RPMI7951 (cell line): ENCODE data around the gene PES1. TPM values are rescaled to one million over a fixed set of nuclear protein-coding genes. Genes with fewer than 3 reads are reported as not detected.
"Not testable (repeated sequence)": the region's sequence is repeated elsewhere in the genome, so short reads cannot be mapped to it uniquely, and the experiment has no call there.

ENCODE experiments used
- DNase-seq: peaks from one replicate; pipeline ENCODE4 v3.0.0-alpha.2; 2012; ENCODE audit warnings: low read depth
- total RNA-seq: library from RNA; depleted of rRNA; stranded (reverse); fragments of >200 nt; shearing (Covaris generic); gene quantifications from 2 replicates; pipeline ENCODE4 v1.2.3, GENCODE V29; 2014; rRNA removed

Gene PES1
- total RNA-seq, 1 experiment from 2014 or later: 64.3 TPM

DNA sequence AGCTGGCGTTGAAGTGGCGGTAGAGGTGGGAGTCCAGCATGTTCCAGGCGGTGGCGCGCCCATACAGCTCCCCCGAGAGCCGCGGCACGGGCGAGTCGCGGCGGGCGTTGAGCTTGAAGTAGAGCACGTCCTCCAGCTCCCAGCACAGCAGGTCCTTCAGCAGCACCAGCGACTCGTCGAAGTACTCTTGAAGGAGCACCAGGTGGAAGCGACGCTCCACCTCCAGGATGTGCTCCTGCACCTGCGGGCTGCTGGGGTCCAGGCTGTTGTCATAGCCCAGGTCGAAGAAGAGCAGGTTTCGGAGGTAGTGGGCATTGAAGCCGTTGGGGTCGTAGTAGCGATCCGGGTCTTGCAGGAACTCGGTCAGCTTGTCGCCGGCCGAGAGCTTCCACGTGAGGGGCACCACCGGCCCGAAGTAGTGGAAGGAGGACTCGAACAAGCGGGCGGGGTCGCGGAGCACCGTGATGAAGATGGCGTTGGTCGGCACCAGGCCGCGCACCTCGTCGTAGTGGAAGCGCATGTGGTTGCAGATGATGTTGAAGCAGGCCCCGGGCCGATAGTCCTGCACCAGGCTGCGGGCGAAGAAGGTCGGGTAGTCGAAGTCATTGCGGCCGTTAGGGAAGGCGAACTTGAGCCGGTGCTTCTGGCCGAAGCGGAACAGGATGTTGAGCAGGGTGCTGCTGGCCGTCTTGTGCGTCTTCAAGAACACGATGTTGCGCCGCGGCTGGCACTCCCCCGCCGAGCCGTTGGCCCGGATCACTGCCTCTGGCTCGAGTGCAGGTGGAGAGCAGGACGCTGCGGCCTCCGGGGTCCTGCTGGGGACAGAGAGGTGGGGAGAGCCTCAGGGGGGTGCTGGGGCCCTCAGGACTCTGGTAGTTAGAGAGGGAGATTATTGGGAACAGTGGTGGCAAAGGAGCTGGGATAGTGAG is 36.2 kb downstream of the PES1 start:
- DNase-seq: no peak

DNA sequence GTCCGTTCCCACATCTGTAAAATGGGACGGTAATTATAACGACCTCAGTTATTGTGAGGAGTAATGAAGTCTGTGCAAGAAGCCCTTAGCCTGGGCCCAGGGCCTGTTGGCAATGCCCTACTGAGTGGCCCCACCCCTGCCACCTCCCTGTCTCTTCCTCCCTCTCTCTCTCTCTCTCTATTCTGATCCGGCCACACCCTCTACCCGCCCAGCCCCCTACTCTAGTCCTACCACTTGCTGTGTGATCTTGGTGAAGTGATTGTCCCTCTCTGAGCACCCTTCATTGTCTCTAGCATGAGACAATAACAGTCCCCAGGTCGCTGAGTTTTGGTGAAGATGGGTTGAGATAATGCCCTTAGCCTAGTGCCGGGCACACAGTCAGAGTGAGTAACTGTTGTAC is 37.7 kb downstream of the PES1 start:
- no peak for DNase-seq

DNA sequence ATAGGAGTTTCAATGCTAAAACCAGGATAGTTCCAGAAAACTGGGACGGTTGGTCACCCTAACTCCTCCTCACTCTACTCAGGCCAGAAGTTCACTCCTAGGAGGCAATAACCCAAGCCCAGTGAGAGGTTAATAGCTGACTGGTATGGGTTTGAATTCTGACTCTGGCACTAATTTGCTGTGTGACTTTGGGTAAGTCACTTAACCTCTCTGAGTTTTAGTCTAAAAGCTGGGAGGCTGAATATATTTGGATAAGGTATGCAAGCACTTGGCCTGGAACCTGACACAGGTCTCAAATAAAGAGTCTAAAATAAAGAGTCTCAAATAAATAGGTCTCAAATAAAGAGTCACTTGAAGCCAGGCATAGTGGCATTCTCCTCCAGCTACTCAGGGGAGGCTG is 39.0 kb downstream of the PES1 start:
- DNase-seq: no peak

DNA sequence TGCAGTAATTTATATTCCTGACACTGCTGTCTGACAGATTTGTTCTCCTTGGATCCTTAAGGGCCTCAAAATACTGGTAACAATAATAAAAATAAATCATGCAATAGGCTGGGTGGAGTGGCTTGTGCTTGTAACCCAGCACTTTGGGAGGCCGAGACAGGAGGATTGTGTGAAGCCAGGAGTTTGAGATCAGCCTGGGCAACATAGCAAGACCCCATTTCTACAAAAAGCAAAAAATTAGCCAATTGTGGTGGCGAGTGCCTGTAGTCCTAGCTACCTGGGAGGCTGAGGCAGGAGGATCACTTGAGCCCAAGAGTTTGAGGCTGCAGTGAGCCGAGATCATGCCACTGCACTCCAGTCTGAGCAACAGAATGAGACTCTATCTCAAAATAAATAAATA is 39.9 kb downstream of the PES1 start:
- not testable (repeated sequence) for DNase-seq

DNA sequence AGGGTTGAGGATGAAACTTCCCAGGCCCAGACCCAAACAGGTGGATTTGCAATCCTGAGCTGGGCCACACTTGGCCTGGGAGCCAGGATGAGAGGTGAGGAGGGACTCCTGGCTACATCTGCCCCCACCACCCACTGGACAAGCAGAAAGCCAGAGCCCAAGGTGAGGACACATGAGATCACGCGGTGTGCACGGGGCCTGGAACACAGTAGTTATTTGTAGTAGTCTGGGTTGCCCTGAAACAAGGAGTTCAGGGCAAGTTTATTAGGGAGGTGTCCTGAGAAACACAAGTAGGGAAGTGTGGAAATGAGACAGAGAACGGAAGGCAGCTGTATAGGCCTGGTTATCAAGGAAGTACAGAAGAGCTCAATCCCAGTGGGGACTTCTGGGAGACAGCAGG is 44.5 kb downstream of the PES1 start:
- no peak for DNase-seq

DNA sequence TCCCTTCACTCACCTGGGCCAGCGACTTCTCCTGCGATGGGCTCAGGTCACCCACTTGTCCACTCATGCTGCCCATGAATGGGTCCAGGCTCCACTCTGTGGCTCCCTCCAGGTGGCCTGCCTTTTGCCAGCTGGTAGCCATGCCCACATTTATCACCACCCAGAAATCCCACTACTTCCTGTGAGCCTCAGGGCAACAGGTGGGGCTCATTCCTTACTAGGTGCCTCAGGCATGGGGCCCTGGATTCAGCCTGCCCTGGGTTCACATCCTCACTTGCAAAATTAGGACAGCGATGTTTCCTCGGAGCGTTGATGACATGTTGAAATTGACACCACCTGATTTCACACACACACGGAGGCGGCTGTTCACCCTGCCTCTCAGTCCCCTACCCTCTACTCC is 45.1 kb downstream of the PES1 start, which contains the start of gene SEC14L6:
TSS of gene SEC14L6 (minus strand) at position 126 of the 400 bp plus-strand sequence. CDS start at position 67, 59 bp downstream.
- DNase-seq: no peak

DNA sequence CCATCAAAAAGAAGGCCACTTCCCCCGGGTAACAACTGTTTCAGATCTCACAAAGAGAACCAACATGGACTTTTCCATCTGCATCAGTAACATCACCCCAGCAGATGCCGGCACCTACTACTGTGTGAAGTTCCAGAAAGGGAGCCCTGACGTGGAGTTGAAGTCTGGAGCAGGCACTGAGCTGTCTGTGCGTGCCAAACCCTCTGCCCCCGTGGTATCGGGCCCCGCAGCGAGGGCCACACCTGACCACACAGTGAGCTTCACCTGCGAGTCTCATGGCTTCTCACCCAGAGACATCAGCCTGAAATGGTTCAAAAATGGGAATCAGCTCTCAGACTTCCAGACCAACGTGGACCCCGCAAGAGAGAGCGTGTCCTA is 48.9 kb downstream of the PES1 start:
- no peak for DNase-seq

DNA sequence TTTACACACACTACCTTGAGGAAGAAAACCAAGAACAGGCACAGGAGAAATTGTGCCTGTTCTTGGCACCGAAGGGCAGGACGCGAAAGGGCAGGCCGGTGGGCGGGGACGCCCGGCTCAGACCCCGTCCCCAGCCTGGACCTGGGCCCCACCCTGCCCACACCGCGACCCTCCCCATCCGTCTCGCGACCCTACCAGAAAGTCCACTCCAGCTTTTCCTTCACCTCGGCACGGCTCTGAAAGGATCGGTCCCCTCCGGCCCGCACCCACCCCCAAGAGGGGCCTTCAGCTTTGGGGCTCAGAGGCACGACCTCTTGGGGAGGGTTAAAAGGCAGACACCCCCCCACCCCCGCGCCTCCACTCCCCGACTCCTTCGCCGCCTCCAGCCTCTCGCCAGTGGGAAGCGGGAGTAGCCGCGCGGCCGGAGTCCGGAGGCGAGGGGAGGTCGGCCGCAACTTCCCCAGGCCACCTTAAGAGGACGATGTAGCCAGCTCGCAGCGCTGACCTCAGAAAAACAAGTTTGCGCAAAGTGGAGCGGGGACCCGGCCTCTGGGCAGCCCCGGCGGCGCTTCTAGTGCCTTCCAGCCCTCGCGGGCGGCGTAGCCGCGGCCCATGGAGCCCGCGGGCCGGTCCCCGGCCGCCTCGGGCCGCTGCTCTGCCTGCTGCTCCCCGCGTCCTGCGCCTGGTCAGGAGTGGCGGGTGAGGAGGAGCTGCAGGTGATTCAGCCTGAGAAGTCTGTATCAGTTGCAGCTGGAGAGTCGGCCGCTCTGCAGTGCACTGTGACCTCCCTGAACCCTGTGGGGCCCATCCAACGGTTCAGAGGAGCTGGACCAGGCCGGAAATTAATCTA is 49.5 kb downstream of the PES1 start:
- no peak for DNase-seq

DNA sequence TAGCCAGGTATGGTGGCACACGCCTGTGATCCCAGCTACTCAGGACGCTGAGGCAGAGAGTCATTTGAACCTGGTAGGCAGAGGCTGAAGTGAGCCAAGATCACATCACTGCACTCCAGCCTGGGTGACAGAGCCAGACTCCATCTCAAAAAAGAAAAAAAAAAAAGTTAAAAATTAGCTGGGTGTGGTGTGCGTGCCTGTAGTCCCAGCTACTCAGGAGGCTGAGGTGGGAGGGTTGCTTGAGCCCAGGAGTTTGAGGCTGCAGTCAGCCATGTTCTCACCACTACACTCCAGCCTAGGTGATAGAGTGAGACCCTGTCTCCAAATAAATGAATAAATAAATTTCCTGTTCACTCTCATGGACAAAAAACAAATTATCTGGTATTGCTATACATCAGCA is 50.2 kb downstream of the PES1 start:
- not testable (repeated sequence) for DNase-seq

DNA sequence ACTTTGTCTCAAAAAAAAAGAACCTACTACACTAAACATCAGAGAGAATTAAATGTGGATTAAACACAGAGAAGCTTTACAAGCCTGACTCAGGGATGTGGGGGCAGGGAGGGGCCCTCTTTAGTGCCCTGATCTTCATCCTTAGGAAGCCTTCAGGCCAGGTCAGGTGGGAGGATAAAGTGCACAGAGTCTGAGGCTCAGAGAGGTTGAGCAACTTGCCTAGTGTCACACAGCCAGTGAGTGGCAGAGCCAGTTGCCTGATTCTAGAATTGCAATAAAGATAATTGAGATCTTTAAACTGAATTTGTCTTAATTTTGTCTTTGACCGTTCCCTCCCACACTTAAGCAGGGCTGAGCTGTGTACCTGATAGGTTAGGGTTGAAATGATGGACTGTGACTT is 52.3 kb downstream of the PES1 start:
- DNase-seq: no peak

DNA sequence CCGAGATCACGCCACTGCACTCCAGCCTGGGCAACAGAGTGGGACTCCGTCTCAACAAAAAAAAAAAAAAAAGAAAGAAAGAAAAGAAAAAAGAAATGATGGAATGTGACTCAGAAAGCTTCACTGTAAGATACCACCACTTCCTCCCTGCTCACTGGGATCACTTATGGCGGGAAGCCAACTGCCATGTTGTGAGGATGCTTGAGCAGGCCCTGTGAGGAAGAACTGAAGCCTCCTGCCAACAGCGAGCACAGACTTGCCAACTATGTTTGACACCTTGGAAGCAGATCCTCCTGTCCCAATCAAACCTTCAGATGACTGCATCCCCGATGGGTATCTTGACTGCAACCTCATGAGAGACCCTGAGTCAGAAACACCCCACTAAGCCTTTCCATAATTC is 53.4 kb downstream of the PES1 start:
- peak; percentile 19 for DNase-seq

DNA sequence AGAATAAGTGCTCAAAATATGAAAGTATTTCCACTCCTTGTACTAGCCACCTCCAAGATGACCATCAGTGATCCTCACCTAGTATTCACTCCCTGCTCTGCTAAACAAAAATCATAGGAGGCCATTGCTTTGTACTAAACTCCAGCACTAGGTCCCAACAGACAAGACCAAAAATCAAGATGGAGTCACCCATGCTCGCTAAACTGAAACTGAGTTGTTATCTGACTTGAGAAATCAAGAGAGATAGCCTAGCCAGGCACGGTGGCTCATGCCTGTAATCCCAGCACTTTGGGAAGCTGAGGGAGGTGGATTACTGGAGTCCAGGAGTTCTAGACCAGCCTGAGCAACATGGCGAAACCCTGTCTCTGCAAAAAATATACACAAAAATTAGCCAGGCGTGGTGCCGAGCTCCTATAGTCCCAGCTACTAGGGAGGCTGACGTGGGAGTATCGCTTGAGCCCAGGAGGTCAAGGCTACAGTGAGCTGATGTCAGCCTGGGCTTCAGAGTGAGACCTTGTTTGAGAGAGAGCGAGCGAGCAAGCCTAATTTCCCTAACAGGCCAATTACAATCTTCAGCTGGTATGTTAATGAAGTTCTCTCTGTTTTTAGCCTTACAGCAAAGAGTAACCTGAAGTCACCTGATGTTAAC is 54.5 kb downstream of the PES1 start:
- DNase-seq: no peak

DNA sequence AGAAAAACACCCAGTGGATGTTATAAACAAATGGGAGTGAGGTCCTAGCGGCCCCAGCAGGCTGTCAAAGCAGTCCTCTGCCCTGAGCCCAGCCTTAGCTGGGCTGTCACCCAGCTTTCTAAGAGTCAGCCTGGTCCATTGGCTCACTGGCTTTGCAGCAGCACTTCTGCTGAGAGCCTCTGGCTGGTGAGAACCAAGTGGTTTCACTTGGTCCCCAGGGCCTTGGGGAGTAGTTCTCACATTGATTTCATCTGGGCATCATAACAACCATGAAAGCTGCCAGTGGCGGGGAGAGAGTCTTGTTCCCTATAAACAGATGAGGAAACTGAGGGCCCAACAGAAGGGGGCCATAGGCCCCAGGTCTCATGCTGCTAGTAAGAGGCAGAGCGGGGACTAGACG is 56.5 kb downstream of the PES1 start:
- no peak for DNase-seq

DNA sequence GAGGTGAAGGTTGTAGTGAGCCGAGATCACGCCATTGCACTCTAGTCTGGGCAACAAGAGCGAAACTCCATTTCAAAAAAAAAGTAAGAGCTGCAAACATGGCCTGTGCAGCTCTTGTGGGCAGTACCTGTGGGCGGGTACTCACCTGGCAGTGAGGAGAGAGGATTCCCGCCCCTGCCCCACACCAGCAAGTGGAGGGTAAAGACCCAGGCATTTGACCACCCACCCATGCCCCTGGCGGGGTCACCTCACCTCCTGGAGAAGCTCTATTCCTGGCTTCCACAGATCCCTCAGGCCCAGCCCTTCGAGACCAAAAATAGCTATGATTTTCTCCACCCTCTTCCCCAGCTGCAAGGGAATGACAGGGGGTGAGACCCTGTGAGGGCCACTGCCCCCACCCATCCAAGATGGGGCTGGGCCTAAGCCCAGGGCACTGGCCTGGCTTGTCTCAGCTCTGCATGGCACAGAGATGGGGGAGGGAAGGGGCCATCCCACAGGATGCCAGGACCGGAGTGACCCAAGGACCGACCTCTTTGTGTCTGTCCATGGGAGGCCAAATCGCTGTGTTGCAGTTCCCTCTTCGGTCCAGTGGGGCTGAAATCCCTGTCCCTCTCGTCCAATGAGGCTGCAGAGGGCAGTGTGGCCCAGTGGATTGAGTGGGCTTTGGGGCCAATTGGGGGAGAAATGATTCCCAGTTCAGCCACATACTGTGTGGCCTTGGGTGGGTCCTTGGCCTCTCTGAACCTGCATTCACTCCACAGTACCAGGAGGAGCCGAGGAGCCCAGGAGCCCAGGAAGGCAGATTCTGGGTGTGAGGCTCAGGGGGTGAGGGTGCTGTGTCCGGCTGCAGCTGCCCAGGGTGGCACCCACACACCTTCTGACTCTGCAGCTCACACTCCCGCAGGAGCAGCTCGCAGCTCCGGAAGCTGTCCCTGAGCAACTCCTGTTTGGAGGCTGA is 59.8 kb downstream of the PES1 start:
- no peak for DNase-seq

DNA sequence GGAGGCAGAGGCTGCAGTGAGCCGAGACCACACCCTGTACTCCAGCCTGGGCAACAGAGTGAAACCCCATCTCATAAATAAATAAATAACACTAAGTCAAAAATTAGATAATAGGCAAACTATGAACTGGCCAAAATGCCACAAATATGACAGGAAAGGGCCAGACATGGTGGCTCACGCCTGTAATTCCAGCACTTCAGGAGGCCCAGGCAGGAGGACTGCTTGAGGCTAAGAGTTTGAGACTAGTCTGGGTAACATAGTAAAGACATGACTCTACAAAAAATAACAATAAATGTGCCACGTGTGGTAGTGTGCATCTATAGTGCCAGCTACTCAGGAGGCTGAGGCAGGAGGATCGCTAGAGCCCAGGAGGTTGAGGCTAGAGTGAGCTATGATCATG is 65.1 kb downstream of the PES1 start:
- DNase-seq: no peak

Other genes starting within 250 kb of the PES1 start
- 16.3 and 33.9 TPM in 2 replicates for gene SF3A1, start 235.0 kb downstream of the PES1 start, total RNA-seq
- gene CCDC157, start 234.9 kb downstream of the PES1 start, total RNA-seq: 1.8 and 2.9 TPM in 2 replicates
- 9.8 and 10.0 TPM in 2 replicates for gene RNF215, start 204.5 kb downstream of the PES1 start, total RNA-seq
- gene SEC14L2, start 194.9 kb downstream of the PES1 start, total RNA-seq: 9.7 and 15.3 TPM in 2 replicates
- gene MTFP1, start 166.1 kb downstream of the PES1 start, total RNA-seq: 40.4 and 66.1 TPM in 2 replicates
- gene SEC14L3, start 119.9 kb downstream of the PES1 start, total RNA-seq: not detected in 2 replicates
- 0.29 and 0.48 TPM in 2 replicates for gene SEC14L4, start 86.2 kb downstream of the PES1 start, total RNA-seq
- not detected in 2 replicates for gene SEC14L6, start 45.2 kb downstream of the PES1 start, total RNA-seq
- not detected in 2 replicates for gene GAL3ST1, start 17.2 kb downstream of the PES1 start, total RNA-seq
- gene TCN2, start 15.3 kb upstream of the PES1 start, total RNA-seq: 11.7 and 15.4 TPM in 2 replicates
- 8.2 and 12.9 TPM in 2 replicates for gene SLC35E4, start 43.9 kb upstream of the PES1 start, total RNA-seq
- gene DUSP18, start 76.0 kb upstream of the PES1 start, total RNA-seq: 4.8 and 5.1 TPM in 2 replicates
- gene OSBP2, start 103.0 kb upstream of the PES1 start, total RNA-seq: 4.3 and 5.9 TPM in 2 replicates